SK-N-MC (cell line): ENCODE measurements around the gene KRT36.

Experiments
- DNase-seq: peaks from one replicate; pipeline ENCODE4 v3.0.0-alpha.2; 2011; ENCODE audit warnings: low read depth, low spot score
- H3K27ac ChIP-seq: fragments of 200-600 bp; sonication (generic); 2 replicates; pipeline ENCODE4 v1.5.1; 2016; ENCODE audit warnings: mixed run types
- H3K36me3 ChIP-seq: fragments of 200-600 bp; sonication (generic); 2 replicates; pipeline ENCODE4 v1.6.1; 2017; ENCODE audit warnings: antibody characterized with exemption, low read length, mixed read lengths; ENCODE audit not compliant: insufficient read depth
- H3K4me3 ChIP-seq: fragments of 200-600 bp; sonication (generic); 2 replicates; pipeline ENCODE4 v1.5.1; 2016
- H3K9ac ChIP-seq: fragments of 200-600 bp; sonication (generic); 2 replicates; pipeline ENCODE4 v1.8.0; 2017; ENCODE audit warnings: mixed run types, mixed read lengths; ENCODE audit not compliant: insufficient read length
- H3K9me3 ChIP-seq: fragments of 200-600 bp; sonication (generic); 2 replicates; pipeline ENCODE4 v1.6.1; 2017; ENCODE audit warnings: low read depth, mild to moderate bottlenecking, antibody characterized with exemption, low read length, moderate library complexity, mixed read lengths
- EZH2 ChIP-seq: fragments of 200-600 bp; sonication (generic); IDR thresholded peaks from one replicate; pipeline ENCODE4 v1.6.1; 2017; ENCODE audit warnings: antibody characterized with exemption
- FOXP2 ChIP-seq: optimal IDR thresholded peaks from 2 replicates; pipeline ENCODE3; 2011; ENCODE audit warnings: mild to moderate bottlenecking, moderate library complexity; ENCODE audit not compliant: insufficient read depth; ENCODE audit errors: extremely low read length, control extremely low read depth
- POLR2AphosphoS5 ChIP-seq: IDR thresholded peaks from 2 replicates; pipeline ENCODE4 v1.6.1; 2012; ENCODE audit warnings: mild to moderate bottlenecking, low read depth, low read length, borderline replicate concordance

Gene KRT36

GRCh38 chr17:41516147-41516829 lies 26.6 kb upstream of the KRT36 start:
- H3K9ac ChIP-seq: no peak overlapping the region
- no peak for DNase-seq
- no peak overlapping the region for H3K27ac ChIP-seq
- no peak for TF ChIP-seq POLR2AphosphoS5
- no peak for TF ChIP-seq EZH2
- no peak for TF ChIP-seq FOXP2
- no peaks in the 10 kb centered on the region for H3K36me3 ChIP-seq
- H3K4me3 ChIP-seq: no peak overlapping the region
- H3K9me3 ChIP-seq: no peaks in the 10 kb centered on the region

- Histone ChIP-seq H3K36me3 (no peaks in the 10 kb centered on the region), H3K9me3 (no peaks in the 10 kb centered on the region), H3K9ac (no peak overlapping the region), H3K27ac (no peak overlapping the region), H3K4me3 (no peak overlapping the region)
- DNase-seq: no peak
- TF ChIP-seq EZH2 (no peak), FOXP2 (no peak), POLR2AphosphoS5 (no peak)
Measured at GRCh38 chr17:41513168-41513547, 23.4 kb upstream of the KRT36 start.

DNA sequence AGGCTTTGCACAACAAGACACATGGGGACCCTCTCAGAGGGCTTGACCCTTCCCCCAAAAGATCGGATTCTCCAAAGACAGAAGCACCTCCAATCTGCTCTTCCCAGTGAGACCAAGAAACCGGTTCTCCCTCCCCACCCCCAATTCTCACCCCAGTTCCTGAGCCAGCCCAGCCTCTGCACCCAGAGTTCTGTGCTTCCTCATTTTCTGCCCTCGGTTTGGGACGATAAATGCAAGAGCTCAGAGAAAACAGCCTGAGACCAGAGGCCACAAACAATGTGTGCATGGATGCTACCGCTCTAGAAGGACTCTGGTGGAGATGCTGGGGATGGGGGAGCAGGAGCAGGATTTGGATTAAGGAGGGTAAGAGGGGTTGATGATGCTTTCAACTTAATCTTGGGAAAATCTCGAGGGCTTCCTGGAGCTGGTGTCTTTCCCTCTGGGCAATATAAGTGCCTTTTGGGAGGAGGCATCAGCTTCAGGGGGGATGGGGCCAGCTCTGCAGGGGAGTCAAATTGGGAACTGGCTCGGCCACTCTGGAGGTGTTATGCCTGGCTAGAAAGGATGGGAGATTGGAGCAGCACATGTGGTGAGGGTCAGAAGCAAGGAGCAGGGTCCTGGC lies 22.9 kb upstream of the KRT36 start:
- Histone ChIP-seq H3K9ac (no peak overlapping the region), H3K9me3 (no peaks in the 10 kb centered on the region), H3K36me3 (no peaks in the 10 kb centered on the region), H3K27ac (no peak overlapping the region), H3K4me3 (no peak overlapping the region)
- no peak for DNase-seq
- TF ChIP-seq EZH2 (no peak), POLR2AphosphoS5 (no peak), FOXP2 (no peak)

- Histone ChIP-seq H3K36me3 (no peaks in the 10 kb centered on the region), H3K9me3 (no peaks in the 10 kb centered on the region), H3K27ac (no peak overlapping the region), H3K9ac (no peak overlapping the region), H3K4me3 (no peak overlapping the region)
- DNase-seq: no peak
- TF ChIP-seq EZH2: no peak
- TF ChIP-seq POLR2AphosphoS5: no peak
- no peak for TF ChIP-seq FOXP2
Measured at GRCh38 chr17:41511716-41512115, 22.0 kb upstream of the KRT36 start.

DNA sequence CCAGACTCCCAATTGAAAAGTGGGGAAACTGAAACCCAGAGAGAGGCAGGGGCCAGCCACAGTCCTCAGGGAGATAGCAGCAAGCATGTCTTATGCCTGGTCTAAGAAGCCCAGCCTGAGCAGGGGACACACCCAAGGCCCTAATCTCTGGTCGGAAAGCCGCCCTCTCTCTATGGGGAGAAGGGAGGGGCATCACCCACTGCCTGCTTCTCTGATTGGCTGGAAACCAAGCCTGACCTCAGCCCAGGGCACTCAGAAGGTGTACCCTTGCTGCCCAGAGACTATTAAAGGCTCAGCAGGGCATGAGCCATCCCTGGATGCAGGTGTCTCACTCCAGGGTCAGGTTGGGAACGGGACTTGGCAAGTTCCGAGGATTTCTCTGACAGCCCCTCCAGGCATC lies 21.4 kb upstream of the KRT36 start:
- no peak for DNase-seq
- TF ChIP-seq FOXP2 (no peak), EZH2 (no peak), POLR2AphosphoS5 (no peak)
- Histone ChIP-seq H3K9ac (no peak overlapping the region), H3K4me3 (no peak overlapping the region), H3K36me3 (no peaks in the 10 kb centered on the region), H3K27ac (no peak overlapping the region), H3K9me3 (no peaks in the 10 kb centered on the region)

- no peak overlapping the region for H3K4me3 ChIP-seq
- no peak overlapping the region for H3K9ac ChIP-seq
- no peak for TF ChIP-seq POLR2AphosphoS5
- TF ChIP-seq EZH2: no peak
- no peak for TF ChIP-seq FOXP2
- H3K27ac ChIP-seq: no peak overlapping the region
- DNase-seq: no peak
- H3K9me3 ChIP-seq: no peaks in the 10 kb centered on the region
- no peaks in the 10 kb centered on the region for H3K36me3 ChIP-seq
Measured at GRCh38 chr17:41510251-41511065, 20.7 kb upstream of the KRT36 start.

GRCh38 chr17:41507315-41507880 lies 17.7 kb upstream of the KRT36 start:
- TF ChIP-seq POLR2AphosphoS5 (no peak), EZH2 (no peak), FOXP2 (no peak)
- no peak overlapping the region for H3K27ac ChIP-seq
- no peak overlapping the region for H3K9ac ChIP-seq
- DNase-seq: no peak
- no peaks in the 10 kb centered on the region for H3K9me3 ChIP-seq
- no peaks in the 10 kb centered on the region for H3K36me3 ChIP-seq
- H3K4me3 ChIP-seq: no peak overlapping the region
